Measurements from ENCODE around the gene SWI5.

SWI5 gene

DNA sequence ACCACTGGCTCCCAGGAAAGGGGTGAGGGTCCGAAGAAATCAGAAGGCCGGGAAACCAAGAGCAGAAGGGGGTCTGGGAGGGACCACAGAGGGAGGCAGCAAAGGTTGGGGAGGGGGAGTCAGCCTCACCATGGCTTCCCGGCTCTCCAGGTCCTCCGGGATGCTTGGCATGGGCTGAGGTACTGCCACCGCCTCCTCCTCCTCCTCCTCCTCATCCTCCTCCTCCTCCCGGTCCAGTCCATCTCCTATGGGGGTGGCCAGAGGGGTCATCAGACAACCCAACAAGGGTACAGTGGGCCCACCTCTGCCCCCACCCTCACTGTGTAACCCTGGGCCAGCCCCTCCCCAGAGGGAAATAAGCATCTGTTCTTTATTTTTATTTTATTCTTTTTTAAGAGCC lies 17.8 kb upstream of the SWI5 start:
- TF ChIP-seq GATA3 (IDR thresholded peaks at IDR 0.05; ENCODE audit: low read depth, low read length) (no peak), GATA2 (IDR thresholded peaks at IDR 0.05; ENCODE audit: low read depth, low read length) (no peak)

DNA sequence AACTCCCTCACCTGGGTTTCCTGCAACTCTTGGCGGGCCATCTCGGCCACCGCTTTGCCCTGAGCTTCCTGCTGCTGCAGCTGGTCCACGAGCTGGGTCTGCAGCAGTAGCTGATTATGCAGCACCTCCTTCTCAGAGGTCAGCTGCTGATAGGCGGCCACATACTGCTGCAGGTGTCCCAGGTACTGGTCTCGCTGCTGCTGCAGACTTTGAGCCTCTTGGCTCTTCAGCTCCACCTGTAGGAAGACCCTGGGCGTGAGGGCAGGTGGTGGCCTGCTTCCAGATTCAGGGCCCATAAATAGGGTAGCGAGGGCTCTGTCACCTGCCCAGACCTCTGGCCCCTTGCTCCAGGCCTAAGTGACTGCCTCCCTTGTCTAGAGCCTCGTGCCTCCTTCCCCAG lies 16.9 kb upstream of the SWI5 start:
- no peak for TF ChIP-seq GATA3 (IDR thresholded peaks at IDR 0.05; ENCODE audit: low read depth, low read length)
- TF ChIP-seq GATA2 (IDR thresholded peaks at IDR 0.05; ENCODE audit: low read depth, low read length), result no peak

DNA sequence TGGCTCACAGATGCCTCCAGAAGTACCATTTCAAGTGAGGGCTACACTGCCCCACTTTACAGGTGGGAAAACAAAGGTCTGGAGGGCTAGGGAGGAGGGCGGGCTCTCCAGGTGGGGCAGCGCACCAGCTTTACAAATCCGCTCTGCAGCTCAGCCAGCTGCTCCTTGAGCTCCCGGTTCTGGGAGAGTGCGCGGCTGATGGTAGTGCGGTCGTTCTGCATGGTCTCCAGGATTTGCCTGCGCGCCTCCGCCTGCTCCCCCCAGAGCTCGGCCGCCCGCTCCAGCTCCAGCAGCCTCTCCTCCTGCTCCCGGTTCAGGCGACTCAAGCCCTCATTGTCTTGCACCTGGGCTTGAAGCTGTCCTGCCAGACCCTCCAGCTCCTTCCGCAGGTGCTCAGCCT lies 15.7 kb upstream of the SWI5 start:
- TF ChIP-seq GATA3 (IDR thresholded peaks at IDR 0.05; ENCODE audit: low read depth, low read length) (no peak), GATA2 (IDR thresholded peaks at IDR 0.05; ENCODE audit: low read depth, low read length) (no peak)

DNA sequence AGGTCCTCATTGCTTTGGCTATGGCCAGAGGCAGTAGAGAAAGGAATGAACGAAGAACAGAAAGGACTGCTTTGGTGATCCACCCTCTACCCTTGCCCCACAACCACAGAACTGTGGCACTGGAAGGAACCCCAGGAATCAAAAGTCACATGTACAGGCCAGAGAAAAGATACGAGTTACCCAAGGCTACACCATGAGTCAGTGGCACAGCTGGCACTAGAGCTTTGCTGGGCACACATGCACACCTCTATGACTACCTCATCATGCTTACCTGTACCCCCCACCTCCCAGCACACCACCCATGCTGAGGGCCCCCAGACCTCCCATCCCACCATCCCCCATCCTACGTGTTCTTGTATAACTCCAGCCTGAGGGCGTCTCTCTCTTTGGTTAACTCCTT lies 13.4 kb upstream of the SWI5 start:
- TF ChIP-seq GATA3 (IDR thresholded peaks at IDR 0.05; ENCODE audit: low read depth, low read length) (no peak), GATA2 (IDR thresholded peaks at IDR 0.05; ENCODE audit: low read depth, low read length) (no peak)

GRCh38 chr9:128265348-128265847 lies 10.7 kb upstream of the SWI5 start:
- no peak for TF ChIP-seq GATA2 (IDR thresholded peaks at IDR 0.05; ENCODE audit: low read depth, low read length)
- TF ChIP-seq GATA3 (IDR thresholded peaks at IDR 0.05; ENCODE audit: low read depth, low read length), result no peak

- TF ChIP-seq GATA3 (IDR thresholded peaks at IDR 0.05; ENCODE audit: low read depth, low read length) (no peak), GATA2 (IDR thresholded peaks at IDR 0.05; ENCODE audit: low read depth, low read length) (no peak)
These were observed 9.0 kb upstream of the SWI5 start for GRCh38 chr9:128266868-128267590.

- TF ChIP-seq GATA3 (IDR thresholded peaks at IDR 0.05; ENCODE audit: low read depth, low read length) (no peak), GATA2 (IDR thresholded peaks at IDR 0.05; ENCODE audit: low read depth, low read length) (no peak)
These were observed 5.0 kb upstream of the SWI5 start for GRCh38 chr9:128271112-128271511.

- TF ChIP-seq GATA3 (IDR thresholded peaks at IDR 0.05; ENCODE audit: low read depth, low read length), result no peak
- no peak for TF ChIP-seq GATA2 (IDR thresholded peaks at IDR 0.05; ENCODE audit: low read depth, low read length)
These were observed 4.6 kb upstream of the SWI5 start for GRCh38 chr9:128271512-128271911.

- no peak for TF ChIP-seq GATA2 (IDR thresholded peaks at IDR 0.05; ENCODE audit: low read depth, low read length)
- no peak for TF ChIP-seq GATA3 (IDR thresholded peaks at IDR 0.05; ENCODE audit: low read depth, low read length)
These were observed 1.8 kb upstream of the SWI5 start for GRCh38 chr9:128274245-128274644.

DNA sequence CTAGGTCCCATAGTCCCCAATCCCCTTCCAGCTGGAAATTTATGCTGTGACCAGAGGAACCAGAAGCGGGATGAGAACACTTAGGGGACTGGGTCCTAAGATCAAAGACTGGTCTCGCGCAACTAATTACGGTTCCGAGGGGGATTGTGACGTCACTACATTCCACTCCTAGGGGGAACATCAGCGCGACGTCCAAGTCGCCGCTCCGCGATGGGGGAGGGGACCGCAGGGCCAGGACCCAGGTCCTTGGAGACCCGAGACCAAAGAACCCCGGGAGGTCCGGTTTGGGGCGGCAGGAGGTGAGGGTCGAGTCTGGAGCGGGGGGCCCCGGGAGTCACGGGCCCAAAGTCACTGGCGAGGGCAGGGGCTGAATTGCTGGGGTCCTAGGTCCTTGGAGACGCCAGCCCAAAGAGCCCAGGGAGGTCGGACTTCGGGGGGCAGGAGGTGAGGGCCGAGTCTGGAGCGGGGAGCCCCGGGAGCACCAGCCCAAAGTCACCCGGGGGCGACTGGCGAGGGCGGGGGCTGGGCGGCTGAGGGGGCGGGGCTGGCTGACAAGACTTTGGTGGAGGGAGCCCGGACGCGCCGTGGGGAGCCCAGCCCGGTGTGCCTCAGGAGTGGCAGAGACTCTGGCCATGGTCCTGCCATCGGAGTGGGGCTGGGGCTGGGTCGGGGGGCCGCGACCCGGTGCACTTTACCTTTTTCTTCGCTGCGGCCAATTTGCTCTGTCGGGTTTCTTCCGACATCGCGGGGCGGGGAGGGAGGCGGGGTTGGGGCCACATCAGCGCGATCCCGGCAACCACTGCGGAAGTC lies 673 bp upstream of the SWI5 start, which contains the start of gene GOLGA2:
TSS of gene GOLGA2 (minus strand) at position 810 of the 810 bp plus-strand sequence. CDS start at position 779, 31 bp downstream.
- TF ChIP-seq GATA2 (IDR thresholded peaks at IDR 0.05; ENCODE audit: low read depth, low read length) (no peak), GATA3 (IDR thresholded peaks at IDR 0.05; ENCODE audit: low read depth, low read length) (no peak)

DNA sequence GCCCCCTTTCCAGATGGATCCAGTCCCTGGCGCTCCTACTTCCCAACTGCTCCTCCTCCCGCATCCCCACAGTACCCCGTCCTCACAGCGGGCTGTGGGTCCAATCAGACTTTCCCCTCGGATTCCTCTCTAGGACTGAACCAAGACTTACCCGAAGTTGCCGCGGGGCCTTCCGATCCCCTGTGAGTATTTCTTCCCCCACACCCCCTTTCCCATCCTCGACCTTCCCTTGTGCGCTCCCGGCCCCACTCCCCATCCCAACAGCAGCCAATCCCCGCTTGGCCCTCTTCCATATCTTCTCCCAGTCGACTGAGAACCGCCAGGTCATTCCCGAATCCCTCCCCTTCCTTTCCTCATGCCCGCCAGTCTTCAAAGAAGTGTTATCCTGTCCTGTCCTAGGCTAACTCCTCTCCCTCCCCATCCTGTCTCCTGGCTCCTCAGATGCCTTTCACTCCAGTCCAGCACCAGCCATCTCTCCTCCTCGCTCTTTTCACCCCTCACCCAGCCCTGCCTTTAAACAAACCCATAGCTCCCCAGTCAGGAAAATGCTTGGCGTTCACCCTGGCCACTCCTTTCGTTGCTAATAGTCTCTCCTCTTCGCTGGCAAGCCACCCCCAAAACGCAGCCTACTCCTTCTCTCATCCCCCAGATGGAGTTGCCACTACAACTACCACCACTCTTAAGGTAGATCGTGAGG lies 646 bp downstream of the SWI5 start:
- TF ChIP-seq GATA2 (IDR thresholded peaks at IDR 0.05; ENCODE audit: low read depth, low read length) (no peak), GATA3 (IDR thresholded peaks at IDR 0.05; ENCODE audit: low read depth, low read length) (no peak)

DNA sequence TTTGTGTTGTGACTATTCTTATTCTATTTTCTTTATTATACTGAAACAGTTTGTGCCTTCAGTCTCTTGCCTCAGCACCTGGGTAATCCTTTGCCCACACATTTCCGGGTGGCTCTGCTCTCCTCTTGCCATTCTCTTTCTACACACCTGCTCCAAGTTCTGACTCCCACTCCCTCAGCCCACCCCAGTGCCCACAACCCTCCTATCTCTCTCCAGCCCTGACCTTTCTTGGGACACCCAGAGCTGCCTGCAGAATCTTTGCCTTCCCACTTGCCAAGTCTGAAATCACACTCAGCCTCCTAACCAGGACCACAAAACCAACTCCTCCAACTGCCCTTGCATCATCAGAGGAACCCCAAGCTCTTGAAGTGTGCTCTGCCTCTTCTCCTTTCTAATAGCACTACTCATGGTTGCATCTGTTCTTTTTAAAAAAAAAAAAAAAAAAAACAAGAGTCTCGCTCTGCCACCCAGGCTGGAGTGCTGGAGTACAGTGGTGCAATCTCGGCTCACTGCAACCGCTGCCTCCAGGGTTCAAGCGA lies 4.1 kb downstream of the SWI5 start:
- no peak for TF ChIP-seq GATA2 (IDR thresholded peaks at IDR 0.05; ENCODE audit: low read depth, low read length)
- no peak for TF ChIP-seq GATA3 (IDR thresholded peaks at IDR 0.05; ENCODE audit: low read depth, low read length)

DNA sequence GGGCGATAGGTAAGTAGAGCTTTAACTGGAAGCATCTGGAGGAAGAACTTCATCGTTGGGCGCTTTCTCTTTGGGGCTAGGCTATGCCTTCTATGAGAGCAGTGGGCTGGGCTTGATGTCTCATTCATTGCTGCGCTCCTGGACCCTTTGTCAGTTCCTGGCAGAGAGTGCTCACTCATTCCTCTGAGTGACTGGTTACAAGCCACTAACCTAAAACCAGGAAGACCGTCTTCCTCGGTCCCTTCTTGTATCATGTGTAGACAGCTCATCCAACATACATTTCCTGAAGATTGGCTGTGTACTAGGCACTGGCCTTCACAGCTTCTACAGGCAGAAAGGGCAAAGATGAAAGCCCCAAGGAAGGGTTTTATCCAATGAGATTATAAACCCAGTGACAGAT lies 6.4 kb downstream of the SWI5 start:
- TF ChIP-seq GATA2 (IDR thresholded peaks at IDR 0.05; ENCODE audit: low read depth, low read length), result no peak
- no peak for TF ChIP-seq GATA3 (IDR thresholded peaks at IDR 0.05; ENCODE audit: low read depth, low read length)

All from SH-SY5Y (cell line).